ENCODE results near the gene TBC1D3B.
"Not testable (repeated sequence)": the region's sequence is repeated elsewhere in the genome, so short reads cannot be mapped to it uniquely, and the experiment has no call there.

Gene TBC1D3B

GRCh38 chr17:36168836-36169235 lies 7.6 kb downstream of the TBC1D3B start:
- not testable (repeated sequence) for DNase-seq

GRCh38 chr17:36153895-36154610 lies 22.4 kb downstream of the TBC1D3B start:
- DNase-seq = no peak

- no peak for DNase-seq
Observed at GRCh38 chr17:36152639-36153120, 23.8 kb downstream of the TBC1D3B start.

- no peak for DNase-seq
Observed at GRCh38 chr17:36151891-36152638, 24.4 kb downstream of the TBC1D3B start.

GRCh38 chr17:36149296-36149820 lies 27.1 kb downstream of the TBC1D3B start:
- no peak for DNase-seq

- peak; percentile 53 for DNase-seq
Observed at GRCh38 chr17:36148559-36149295, 27.7 kb downstream of the TBC1D3B start.

GRCh38 chr17:36147601-36148000 lies 28.8 kb downstream of the TBC1D3B start:
- DNase-seq = no peak

GRCh38 chr17:36144981-36145729 lies 31.3 kb downstream of the TBC1D3B start:
- DNase-seq = no peak

- DNase-seq = no peak
Observed at GRCh38 chr17:36144014-36144413, 32.4 kb downstream of the TBC1D3B start.

GRCh38 chr17:36142806-36143205 lies 33.6 kb downstream of the TBC1D3B start:
- no peak for DNase-seq

GRCh38 chr17:36142235-36142634 lies 34.2 kb downstream of the TBC1D3B start:
- no peak for DNase-seq

- DNase-seq = no peak
Observed at GRCh38 chr17:36136439-36136838, 40.0 kb downstream of the TBC1D3B start.

GRCh38 chr17:36136036-36136435 lies 40.4 kb downstream of the TBC1D3B start:
- no peak for DNase-seq

- DNase-seq = no peak
Observed at GRCh38 chr17:36135465-36135864, 41.0 kb downstream of the TBC1D3B start.

- DNase-seq = no peak
Observed at GRCh38 chr17:36133602-36134236, 42.7 kb downstream of the TBC1D3B start.

GRCh38 chr17:36132421-36132831 lies 44.0 kb downstream of the TBC1D3B start:
- DNase-seq = no peak

GRCh38 chr17:36131931-36132330 lies 44.5 kb downstream of the TBC1D3B start:
- DNase-seq = no peak

- DNase-seq = no peak
Observed at GRCh38 chr17:36131421-36131820, 45.0 kb downstream of the TBC1D3B start.

GRCh38 chr17:36130346-36130745 lies 46.1 kb downstream of the TBC1D3B start:
- no peak for DNase-seq

GRCh38 chr17:36129616-36130015 lies 46.8 kb downstream of the TBC1D3B start:
- no peak for DNase-seq

- DNase-seq = no peak
Observed at GRCh38 chr17:36128411-36128978, 47.9 kb downstream of the TBC1D3B start.

- DNase-seq = no peak
Observed at GRCh38 chr17:36127911-36128310, 48.5 kb downstream of the TBC1D3B start.
